HG02763 (cell line): ENCODE measurements around the gene SFSWAP.
"Not testable (repeated sequence)": the region's sequence is repeated elsewhere in the genome, so short reads cannot be mapped to it uniquely, and the experiment has no call there.

Source experiments
- ATAC-seq: cut with Tn5 transposase; IDR thresholded peaks from one replicate; pipeline ENCODE4 v1.9.1; 2021; ENCODE audit warnings: mild to moderate bottlenecking, moderate library complexity; ENCODE audit not compliant: unreplicated experiment

The SFSWAP gene

DNA sequence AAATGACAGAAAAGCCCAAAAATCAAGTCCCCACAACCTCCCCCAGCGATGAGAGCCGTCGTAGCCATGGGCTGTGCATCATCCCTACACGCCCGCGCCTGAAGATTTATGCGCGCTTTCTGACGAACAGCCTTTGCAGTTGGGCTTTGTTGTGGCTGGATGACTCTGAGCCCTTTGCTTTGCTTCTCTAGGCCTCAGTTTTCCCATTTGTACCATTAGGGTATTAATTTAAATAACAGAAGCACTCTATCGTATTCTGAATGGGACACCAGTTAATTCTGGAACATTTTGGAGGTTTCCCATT, 24.2 kb downstream of the SFSWAP start:
- ATAC-seq = no peak

DNA sequence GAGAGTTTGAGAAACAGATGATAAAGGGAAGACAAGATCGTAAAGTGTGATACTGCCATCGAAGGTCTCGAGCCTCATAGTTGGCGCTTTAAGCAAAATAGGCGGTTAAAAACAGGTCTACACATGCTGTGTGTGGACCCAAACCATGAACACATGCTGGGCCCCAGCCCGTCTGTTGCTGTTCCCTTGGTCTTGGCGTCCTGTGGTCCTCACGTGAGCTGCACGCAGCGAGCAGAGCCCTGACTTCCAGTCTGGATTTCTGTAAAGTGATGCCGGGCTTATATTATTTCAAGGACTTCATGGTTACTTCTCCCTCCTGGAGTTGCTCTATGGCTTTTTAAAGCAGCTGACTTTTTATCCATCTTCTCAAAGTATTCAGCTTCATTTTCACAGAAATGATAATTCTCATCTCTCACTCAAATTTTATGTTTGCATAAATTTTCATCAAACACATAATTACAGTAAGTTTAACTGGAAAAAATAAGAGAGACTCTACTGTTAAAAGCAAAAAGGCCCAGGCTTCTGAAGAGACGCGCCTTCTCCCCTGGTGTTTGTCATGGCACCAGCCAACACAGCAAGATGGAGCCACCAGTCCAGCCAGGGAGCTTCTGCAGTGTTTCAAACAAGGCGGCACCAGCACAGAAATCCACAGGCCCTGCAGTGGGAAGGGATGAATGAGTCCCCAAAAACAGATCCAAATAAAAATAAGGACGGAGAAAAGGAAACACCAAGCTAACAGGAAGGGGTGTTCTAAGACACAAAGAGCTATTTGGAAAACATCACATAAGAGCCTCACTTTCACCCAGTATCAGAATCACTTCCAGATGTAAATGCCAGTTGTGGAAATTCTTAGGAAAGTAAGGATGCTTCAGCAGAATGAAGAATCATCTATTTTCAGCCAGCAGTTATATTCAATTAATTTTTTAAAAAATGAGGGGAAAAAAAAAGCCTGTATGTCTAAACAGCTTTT, 24.9 kb downstream of the SFSWAP start:
- no peak for ATAC-seq

DNA sequence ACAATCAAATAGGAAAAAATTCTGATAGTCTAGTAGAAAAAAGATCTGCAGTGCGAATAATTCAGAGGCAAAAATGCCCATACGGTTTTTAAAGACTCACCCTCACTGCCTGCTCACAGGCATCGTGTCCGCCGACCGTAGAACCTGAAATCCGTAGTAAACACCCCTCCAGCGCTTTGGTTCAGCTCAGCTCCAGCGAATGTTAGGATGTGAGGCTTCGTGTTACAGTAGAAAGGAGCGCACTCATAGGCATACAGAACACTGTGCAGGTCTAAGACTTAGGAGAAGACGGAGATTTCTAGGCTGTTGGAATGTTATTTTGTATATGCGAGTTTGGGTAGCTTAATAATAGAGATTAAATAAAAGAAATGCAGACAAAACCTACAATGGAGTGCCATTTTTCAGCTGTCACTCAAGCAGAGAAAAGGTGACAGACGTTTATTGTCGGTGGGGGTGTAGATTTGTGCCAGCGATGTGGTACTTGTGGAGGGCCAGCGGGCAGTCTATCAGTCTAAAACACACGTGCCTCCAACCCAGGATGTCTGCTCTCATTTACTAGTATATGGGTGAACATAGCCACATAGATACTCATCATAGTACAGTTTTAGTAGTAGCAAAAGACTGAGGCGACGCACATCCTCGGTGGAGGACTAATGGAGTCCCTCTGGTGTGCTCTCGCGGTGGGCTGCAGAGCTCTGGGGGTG, 25.7 kb downstream of the SFSWAP start:
- no peak for ATAC-seq

DNA sequence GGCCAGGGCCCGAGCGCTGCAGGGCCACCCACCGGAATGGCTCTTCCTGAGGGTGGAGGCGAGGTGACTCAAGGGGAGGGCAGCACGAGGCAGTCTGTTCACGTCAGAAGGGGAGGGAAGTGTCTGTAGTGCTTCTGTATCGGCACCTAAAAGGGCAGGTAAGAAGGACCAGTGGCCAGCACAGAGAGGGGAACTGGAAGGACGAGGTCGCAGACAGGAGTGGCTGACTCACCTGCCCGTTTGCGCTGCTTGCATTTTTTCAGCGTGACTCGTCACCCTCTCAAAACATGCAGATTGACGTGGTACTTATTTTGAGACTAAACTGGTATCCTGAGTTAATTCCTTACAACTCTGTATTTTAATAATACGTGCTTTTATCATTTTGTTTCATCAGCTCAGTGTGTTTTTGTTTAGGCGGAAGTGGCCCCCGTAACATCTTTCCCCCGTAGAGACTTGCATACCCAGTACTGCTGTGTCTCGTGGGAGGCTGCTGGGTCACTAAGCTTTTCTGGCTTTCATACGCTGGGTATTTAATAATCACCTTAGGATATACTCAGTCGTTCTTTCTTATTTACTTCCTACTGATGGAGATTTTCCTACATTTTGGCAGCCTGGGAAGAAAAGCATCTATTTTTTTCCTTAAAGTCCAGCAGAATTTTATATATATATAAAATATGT, 26.4 kb downstream of the SFSWAP start:
- no peak for ATAC-seq

DNA sequence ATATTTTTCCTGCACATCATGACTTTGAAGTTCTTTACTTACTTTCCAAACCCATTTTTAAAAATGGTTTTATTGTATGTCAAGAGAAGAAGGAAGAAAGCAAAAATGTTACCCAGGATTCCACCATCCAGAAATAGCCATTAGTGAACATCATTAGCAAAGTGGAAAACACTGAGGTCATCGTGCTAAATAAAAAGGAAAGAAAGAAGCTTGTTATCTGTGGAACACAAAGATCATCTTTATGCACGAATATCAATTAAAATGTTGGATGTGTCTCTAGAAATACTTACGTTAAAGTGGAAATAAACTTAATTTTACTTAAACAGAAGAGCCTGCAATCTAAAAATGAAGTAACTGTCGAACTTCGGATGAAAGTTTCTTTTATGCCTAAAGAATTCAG, 27.3 kb downstream of the SFSWAP start:
- ATAC-seq = no peak

DNA sequence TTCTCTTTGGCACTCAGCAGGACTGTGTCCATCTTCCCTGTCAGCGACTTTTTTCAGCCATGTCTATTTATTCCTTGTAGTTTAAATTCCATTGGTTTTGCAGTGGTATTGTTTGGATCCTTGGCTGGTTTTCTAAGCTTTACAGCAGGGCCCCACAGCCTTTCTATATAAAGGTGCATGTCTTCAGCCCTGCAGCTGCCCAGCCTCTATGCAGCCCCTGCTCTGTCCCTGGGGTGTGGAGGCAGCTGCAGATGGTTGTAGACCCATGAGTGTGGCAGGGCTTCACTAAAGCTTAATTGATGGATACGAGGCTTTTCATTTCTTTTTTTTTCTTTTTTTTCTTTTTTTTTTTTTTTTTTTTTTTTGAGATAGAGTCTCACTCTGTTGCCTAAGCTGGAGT, 29.7 kb downstream of the SFSWAP start:
- no peak for ATAC-seq

DNA sequence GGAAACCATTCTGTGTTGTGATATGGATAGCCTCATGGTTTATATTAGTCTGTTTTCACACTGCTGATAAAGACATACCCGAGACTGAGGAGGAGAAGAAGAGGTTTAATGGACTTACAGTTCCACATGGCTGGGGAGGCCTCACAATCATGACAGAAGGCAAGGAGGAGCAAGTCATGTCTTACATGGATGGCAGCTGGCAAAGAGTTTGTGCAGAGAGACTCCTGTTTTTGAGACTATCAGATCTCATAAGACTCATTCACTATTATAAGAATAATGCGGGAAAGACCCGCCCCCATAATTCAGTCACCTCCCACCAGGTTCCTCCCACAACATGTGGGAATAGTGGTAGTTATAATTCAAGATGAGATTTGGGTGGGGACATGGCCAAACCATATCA, 31.9 kb downstream of the SFSWAP start:
- ATAC-seq = not testable (repeated sequence)

DNA sequence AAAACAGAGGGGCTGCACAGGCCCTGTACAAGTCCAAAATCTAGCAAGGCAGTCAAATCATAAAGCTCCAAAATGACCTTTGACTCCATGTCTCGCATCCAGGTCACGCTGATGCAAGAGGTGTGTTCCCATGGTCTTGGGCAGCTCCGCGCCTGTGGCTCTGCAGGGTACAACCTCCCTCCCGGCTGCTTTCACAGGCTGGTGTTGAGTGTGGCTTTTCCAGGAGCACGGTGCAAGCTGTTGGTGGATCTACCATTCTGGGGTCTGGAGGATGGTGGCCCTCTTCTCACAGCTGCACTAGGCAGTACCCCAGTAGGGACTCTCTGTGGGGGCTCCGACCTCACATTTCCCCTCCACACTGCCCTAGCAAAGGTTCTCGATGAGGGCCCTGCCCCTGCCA, 32.5 kb downstream of the SFSWAP start:
- ATAC-seq = not testable (repeated sequence)

DNA sequence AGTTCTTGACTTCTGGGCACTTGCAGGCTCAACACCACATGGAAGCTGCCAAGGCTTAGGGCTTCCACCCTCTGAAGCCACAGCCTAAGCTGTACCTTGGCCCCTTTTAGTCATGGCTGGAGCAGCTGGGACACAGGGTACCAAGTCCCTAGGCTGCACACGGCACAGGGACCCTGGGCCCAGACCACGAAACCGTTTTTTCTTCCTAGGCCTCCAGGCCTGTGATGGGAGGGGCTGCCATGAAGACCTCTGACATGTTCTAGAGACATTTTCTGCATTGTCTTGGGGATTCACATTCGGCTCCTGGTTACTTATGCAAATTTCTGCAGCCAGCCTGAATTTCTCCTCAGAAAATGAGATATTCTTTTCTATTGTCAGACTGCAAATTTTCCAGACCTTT, 33.0 kb downstream of the SFSWAP start:
- not testable (repeated sequence) for ATAC-seq

DNA sequence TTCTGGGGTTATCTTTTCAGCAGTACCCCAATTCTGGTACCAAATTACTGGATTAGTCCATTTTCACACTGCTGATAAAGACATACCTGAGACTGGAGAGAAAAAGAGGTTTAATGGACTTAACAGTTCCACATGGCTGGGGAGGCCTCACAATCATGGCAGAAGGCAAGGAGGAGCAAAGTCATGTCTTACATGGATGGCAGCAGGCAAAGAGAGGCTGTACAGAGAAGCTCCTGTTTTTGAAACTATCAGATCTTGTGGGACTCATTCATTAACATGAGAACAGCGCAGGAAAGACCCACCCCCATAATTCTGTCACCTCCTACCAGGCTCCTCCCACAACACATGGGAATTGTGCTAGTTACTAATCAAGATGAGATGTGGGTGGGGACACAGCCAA, 33.8 kb downstream of the SFSWAP start:
- ATAC-seq = not testable (repeated sequence)

DNA sequence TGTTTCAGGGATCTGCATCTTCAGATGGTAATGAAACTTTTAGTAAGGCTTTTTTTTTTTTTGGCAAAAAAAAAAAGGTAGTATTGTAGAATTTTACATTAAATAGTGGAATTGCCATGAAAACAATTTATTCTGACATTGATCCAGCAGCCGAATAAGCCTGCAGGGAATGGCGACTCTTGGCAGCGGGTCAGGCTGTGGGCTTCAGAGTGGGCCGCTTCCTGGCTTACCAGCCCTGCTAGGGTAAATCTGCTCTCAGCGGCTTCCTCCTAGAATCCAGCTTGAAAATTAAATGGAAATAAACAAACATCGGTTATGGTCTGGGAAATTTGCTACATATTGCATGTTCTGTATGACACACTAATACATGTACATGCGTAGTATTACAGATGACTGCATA, 34.8 kb downstream of the SFSWAP start:
- ATAC-seq = no peak

DNA sequence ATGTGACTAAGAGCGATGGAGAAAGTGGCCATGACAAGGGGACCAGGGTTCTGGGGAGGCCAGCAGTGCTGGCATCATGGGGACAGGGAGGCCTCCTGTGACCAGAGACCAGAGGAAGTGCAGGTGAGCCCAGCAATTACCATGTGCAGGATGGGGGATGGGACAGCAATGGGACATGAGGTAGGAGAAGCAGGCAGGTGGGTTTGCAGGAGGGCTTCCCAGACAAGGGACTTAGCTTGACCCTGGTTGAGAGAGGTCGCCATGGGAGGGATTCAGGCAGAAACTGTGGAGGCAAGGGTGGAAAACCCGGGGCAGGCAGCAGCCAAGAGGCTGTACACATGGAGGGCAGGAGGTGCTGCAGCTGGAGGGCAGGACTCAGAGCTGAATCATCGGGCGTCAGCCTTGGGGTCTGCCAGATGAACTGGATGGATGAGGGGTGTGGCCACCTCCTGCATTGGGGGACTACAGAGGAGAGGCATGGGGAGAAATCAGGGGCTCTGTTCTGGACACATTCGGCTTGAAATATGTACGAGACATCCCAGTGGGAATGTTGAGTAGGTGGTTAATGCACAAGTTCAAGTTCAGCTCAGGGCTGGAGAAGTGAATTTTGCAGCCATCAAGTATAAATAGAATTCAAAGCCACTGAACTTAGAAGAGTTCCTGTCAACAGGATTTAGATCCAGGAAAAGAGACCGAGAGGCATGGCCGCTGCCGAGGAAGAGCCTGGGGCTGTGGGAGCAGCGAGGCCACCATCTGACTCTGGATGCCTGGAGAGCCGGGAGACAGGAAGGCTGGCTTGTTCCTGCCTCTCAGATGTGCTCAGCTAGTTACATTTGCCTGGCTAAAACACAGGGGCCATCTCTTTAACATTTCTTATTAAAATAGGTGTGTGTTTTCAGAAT, 36.6 kb downstream of the SFSWAP start:
- ATAC-seq = no peak

DNA sequence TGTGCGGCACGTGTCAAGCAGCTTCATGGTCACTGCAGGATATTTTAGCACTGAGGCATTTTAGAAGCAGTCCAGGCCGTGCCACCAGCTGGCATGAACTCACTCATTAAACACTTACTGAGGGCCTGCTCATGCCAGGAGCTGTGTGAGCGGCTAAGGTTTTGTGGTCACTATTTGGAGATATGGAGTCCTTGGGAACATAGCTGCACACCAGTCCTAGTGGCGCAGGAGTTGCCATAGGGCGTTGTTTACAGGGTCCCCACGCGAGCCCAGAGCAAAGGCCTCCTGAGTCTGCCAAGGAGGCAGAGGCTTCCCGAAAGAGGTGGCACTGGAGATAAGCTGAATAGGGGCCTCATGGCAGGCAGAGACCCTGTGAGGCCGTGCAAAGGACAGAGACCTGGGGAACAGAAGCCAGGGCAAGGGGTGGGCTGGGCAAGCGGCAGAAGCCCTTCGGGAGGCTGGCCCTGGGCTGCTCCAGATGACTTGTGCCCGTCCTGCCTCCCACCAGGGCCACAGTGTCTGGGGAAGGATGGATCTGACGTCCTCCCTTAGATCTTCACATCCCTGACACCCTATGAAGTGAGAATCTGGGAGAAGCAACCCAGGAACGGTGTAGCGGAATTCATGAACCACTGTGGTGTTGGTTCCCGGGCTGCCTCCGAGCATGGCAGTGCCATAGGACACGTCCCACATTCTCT, 38.9 kb downstream of the SFSWAP start:
- ATAC-seq = no peak

DNA sequence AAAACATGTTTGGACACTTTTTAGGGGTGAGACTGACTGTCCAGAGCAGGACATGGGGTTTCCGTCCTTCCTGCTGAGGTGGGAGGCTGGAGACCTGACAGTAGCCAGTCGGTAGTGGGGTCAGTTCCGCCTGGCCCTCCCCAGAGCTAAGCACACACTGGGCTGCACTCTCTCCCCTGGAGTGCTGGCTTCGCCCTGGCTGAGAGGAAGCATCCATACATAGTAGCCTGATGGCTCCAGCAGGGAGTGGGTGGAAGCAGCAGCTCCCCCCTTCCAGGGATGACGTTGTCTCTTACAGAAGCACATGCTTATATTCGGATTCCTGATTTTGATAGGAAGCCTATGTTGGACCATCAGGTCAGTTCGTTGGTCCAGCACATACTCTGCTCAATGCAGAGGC, 40.4 kb downstream of the SFSWAP start:
- ATAC-seq = no peak

DNA sequence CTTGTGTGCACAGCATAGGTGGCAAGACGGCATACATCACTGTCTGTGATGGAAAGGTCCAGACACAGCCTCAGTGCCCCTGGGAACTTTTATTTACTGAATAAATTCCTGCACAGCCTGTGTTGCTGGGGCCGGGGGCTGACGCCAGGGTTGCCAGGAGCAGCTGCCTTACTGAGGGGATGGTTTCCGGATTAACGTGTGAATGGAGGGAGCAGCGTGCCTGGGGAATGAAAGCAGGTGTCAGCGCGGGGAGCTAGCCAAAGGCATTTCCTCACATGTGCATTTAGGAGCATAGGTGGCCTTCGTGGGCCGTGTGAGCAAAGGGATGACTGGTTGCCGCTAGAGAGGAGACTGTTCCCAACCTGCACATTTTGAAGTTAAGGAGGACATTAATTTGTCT, 41.6 kb downstream of the SFSWAP start:
- ATAC-seq = no peak

DNA sequence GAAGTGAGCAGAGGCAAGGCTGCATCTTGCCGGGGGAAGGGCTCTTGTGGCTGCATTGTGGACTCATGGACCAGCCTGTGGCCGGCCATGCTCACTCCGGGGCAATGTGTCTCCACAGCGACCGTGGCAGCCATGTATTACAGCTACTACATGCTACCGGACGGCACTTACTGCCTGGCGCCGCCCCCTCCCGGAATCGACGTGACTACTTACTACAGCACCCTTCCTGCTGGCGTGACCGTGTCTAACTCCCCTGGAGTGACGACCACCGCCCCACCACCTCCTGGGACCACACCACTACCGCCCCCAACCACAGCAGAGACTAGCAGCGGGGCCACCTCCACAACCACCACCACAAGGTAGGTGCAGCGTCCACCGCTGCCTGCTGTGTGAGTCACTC, 42.1 kb downstream of the SFSWAP start:
- no peak for ATAC-seq

DNA sequence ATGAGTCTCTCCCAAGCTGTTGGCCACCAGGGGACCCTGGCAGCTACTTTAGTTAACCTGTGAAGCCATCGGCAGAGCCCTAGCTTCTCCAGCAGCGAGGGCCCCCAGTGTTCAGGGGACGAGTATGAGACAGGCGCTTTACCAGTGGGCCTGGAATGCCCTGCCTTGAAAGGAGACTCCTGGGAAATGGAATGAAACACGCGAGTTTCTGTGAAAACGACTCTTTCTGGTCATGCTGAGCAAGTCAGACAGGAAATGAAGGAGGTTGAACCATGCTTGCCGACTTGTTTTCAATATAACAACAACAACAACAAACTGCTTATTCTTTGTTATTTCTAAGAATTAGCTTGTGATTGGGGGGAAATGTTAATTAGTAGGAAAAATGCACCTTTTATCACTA, 42.9 kb downstream of the SFSWAP start:
- ATAC-seq = no peak

DNA sequence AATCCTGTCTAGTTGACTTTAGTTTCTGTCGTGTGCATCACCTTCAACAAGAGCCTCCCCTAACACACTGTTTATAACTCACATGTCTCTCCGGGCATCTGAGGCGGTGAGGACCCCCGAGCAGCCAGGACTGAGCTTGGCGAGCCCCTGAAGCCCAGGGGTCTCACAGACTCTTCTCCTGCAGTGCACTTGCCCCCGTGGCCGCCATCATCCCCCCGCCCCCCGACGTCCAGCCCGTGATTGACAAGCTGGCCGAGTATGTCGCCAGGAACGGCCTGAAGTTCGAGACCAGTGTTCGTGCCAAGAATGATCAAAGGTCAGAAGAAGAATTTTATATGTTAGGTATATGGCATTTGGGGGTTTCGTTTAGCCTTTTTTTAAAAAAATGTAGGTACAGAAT, 43.3 kb downstream of the SFSWAP start:
- no peak for ATAC-seq

DNA sequence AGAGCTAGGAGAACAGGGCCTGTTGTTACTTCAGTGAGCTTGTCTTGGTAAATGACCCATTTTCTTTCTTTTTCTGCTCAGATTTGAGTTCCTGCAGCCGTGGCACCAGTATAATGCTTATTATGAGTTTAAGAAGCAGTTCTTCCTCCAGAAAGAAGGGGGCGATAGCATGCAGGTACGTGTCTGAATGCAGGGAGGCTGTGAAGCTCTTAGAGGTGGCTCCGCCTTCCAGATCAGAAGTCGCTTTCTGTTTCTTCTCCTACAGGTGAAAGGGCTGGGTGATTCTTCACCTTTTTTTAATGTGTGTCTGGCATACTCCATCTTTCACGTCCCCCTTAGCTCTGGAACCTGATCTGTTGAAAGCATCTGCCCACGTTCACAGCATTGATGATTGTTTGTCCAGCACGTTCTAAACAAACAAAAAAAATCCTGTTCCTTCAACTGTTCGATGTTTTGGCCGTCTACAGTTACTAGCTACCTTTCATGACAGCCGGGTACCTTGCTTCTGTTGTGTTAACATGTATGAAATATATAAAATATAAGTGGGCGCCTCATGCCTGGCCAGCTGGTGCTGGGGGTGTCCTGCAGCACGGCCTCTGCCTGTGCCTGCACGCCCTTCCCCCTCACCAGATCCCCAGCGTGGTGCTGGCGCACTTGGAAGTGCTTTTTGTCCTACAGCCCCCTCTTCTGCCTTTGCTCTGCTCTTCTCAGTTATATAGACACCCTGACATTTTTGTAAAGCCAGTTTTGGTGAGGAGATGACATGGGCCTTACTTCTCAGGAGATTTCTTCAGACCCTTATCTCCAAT, 44.6 kb downstream of the SFSWAP start:
- ATAC-seq = no peak
